ENCODE data around the gene TRAPPC14.
"Not testable (repeated sequence)": the region's sequence is repeated elsewhere in the genome, so short reads cannot be mapped to it uniquely, and the experiment has no call there.

Gene TRAPPC14

DNA sequence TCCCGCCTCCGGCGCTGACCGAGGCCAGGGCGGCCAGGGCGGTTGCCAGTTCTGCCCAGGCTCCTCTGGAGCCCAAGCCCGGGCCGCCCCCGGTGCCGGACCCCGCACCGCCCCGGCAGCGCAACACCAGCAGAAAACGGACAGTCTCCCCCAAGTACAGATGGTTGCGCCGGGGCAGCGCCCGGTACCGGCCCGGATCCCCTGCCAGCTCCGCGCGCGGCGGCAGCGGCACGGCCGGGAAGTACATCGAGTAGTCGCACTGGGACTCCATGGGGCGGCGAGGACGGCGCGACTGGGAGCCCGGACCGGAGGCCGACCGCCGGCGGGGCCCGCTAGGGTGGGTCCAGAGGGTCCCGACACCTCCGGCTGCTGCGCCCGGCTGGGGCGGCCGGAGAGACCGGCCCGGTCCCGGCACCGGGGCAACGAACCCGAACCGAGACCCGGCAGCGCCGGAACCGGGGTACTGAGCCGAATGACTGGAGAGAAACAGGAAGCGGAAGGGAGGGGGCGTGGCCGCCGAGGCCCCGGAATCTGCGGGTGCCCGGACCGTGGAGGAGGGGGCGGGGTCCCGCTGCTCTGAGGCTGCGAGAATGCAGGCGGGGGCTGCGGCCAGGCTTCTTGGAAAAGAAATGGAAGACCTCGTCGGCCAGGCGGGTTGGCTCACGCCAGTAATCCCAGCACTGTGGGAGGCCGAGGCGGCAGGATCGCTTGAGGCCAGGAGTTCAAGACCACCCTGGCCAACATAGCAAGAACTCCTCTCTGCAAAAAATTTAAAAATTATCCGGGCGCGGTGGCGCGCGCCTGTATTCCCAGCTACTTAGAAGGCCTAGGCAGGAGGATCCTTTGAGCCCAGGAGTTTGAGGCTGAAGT lies at the start of gene TRAPPC14:
Gene TRAPPC14, minus strand, starts transcription at position 495 of the 870 bp plus-strand sequence. Its CDS starts 224 bp downstream, at position 271.
- peak; percentile 89 for DNase-seq

DNA sequence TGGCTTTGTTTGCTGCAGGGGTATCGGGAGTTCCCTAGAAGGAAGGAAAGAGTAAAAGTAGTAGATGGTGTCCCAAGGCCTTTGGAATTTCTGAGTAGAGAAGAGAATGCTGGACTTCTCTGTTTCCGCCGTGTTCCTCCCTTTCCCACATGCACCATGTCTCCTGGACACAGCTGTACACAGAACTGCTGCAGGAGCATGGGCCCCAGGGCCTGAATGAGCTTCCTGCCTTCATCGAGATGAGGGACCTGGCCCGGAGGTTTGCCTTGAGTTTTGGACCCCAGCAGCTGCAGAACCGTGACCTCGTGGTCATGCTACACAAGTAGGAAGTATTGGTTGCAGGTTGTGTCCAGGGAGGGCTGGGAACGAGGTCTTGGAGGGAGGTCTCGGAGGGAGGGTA lies 45.9 kb upstream of the TRAPPC14 start:
- no peak for DNase-seq

DNA sequence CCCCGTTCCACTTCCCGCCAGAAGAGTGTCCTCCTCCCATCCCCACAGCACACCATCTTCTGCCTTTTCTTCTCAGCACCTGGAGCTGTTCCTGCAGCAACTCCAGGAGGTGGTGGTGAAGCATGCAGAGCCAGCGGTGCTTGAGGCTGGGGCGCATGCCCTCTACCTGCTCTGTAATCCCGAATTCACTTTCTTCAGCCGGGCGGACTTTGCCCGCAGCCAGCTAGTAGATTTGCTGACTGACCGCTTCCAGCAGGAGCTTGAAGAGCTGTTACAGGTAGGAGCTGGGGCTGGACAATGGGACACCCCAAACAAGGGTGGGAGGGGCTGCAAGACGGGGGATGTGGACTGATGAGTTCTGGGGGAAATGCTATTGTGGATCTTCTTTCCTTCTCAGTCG lies 42.2 kb upstream of the TRAPPC14 start:
- no peak for DNase-seq

DNA sequence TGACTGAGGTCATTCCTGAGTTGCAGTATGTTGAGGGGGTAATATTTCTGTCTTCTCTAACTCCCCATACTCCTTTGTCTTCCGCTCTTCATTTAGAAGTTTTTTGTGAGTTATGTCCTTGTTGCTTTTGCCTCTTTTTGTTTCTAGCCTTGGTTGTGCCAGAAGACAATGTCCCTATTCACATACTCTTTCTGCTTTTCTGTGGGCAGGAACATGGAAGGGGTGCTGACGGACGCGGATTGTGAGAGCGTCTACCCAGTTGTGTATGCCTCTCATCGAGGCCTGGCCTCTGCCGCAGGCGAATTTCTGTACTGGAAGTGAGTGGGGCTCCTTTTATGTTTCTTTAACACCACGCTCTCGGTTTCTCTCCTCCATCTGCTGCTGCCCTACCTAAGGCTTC lies 39.7 kb upstream of the TRAPPC14 start:
- DNase-seq, result no peak

GRCh38 chr7:100195901-100196322 lies 37.4 kb upstream of the TRAPPC14 start:
- not testable (repeated sequence) for DNase-seq

- no peak for DNase-seq
Observed at GRCh38 chr7:100195222-100195621, 36.7 kb upstream of the TRAPPC14 start.

DNA sequence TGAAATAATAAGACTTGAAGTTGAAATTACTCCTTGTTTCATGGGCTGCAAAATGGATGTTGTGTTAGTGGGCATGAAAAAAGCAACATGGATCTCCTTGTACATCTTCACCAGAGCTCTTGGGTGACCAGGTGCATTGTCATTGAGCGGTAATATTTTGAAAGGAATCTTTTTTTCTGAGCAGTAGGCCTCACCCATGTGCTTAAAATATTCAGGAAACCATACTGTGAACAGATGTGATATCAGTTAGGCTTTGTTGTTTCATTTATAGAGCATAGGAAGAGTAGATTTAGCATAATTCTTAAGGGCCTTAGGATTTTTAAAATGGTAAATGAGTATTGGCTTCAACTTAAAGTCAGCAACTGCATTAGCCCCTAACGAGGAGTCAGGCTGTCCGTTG lies 34.4 kb upstream of the TRAPPC14 start:
- no peak for DNase-seq

DNA sequence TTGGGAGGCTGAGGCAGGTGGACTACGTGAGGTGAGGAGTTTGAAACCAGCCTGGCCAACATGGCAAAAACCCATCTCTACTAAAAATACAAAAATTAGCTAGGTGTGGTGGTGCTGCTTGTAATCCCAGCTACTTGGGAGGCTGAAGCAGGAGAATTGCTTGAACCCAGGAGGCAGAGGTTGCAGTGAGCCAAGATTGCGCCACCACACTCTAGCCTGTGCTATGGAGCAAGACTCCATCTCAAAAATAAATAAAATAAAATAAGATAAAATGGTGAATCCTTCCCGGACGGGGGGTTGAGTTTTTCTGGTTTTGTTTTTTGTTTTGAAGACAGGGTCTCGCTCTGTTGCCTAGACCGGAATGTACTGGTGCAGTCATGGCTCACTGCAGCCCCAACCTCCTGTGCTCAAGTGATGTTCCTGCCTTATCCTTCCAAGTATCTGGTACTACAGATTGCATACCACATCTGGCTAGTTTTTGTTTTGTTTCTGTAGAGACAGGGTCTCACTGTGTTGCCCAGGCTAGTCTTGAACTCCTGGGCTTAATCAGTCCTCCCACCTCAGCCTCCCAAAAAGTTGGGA lies 33.8 kb upstream of the TRAPPC14 start:
- DNase-seq, result not testable (repeated sequence)

DNA sequence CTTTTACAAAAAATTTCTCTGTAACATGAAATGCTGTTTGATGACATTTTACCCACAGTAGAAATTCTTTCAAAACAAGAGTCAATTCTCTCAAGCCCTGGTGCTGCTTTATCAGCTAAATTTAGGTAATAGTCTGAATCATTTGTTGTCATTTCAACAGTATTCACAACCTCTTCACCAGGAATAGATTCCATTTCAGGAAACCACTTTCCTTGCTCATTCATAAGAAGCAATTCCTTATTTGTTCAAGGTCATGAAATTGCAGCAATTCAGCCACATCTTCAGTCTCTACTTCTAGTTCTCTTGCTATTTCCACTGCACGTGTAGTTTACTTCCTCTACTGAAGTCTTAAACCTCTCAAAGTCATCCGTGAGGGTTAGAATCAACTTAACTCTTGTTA lies 33.3 kb upstream of the TRAPPC14 start:
- no peak for DNase-seq

DNA sequence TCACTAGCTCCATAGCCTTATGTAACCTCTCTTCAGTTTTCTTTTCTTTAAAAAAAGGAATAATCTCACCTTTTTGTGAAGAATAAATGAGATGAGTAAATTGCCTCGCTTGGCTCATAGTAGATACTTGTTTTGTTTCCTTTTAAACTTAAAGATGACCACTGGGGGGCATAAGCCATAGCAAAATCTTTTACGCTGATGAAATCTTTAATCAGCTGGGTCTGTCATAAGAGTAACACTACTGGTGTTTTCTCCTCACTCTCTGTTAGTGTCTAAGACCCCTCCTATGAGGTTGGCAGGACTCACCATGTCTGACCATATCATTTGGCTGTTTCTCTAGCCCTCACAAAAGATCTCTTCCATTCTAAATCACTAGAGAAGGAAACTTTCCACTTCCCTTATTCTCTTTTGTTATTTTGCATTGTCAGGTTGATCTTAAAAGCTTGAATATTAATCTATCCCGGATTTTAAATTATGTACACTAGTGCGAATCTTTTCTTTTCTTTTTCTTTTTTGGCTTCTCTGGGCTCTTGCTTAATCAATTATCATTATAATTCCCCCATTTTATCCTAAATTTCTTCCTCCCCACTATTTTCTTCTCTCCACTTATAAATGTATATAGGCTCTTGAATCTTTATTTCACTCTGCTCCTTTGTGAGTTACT lies 31.7 kb upstream of the TRAPPC14 start:
- DNase-seq, result peak; percentile 43

DNA sequence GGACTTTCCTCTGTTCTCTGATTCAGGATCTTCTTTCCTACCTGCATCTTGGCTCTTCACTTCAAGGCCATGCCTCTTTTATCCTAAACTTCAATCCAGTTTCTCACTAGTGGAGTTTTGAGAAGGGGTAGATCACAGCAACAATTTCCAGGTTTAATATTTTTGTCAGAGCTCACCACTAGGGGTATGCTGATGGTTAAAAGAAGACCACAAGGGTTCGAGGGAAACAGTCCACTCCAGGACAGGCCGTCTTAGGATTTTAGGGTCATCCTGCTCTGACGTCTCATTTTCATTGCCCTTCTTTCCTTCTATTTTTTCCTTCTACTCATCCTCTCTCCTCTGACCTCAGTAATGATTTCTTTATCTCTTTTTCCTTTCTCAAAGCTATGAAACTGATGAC lies 30.5 kb upstream of the TRAPPC14 start:
- DNase-seq, result no peak

DNA sequence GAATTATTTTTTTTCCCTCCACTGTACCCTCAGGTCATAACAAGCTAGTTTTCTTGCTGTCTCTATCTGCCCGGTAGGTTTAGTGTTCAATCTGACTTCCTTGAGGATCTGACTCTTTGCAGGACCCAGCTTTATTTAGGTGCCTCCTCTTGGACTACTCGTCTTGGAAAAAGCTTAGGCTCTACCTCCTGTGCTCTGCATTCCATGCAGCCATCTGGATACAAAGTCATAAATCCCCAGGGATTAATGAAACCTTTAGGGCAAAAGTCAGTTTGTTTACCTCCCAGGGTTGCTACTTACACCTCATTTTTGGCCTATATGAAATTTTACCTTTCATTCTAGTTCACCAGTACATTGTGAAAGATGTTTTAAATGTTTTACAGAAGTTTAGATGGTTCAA lies 27.2 kb upstream of the TRAPPC14 start:
- DNase-seq, result peak; percentile 15

GRCh38 chr7:100183090-100183489 lies 24.6 kb upstream of the TRAPPC14 start:
- DNase-seq, result not testable (repeated sequence)

- DNase-seq, result not testable (repeated sequence)
Observed at GRCh38 chr7:100182616-100183015, 24.1 kb upstream of the TRAPPC14 start.

- not testable (repeated sequence) for DNase-seq
Observed at GRCh38 chr7:100180084-100180483, 21.6 kb upstream of the TRAPPC14 start.

- DNase-seq, result peak; percentile 92
Observed at GRCh38 chr7:100177045-100178001, 18.8 kb upstream of the TRAPPC14 start, which contains the start of the genes GPC2 and STAG3. Gene GPC2 (minus strand): TSS chr7:100177381. CDS start chr7:100177199, 182 bp downstream. Gene STAG3 (plus strand): TSS chr7:100177918. CDS start chr7:100180557, 2,639 bp downstream.

- DNase-seq, result peak; percentile 11
Observed at GRCh38 chr7:100176096-100177044, 17.8 kb upstream of the TRAPPC14 start.

GRCh38 chr7:100175296-100175935 lies 16.9 kb upstream of the TRAPPC14 start:
- no peak for DNase-seq

DNA sequence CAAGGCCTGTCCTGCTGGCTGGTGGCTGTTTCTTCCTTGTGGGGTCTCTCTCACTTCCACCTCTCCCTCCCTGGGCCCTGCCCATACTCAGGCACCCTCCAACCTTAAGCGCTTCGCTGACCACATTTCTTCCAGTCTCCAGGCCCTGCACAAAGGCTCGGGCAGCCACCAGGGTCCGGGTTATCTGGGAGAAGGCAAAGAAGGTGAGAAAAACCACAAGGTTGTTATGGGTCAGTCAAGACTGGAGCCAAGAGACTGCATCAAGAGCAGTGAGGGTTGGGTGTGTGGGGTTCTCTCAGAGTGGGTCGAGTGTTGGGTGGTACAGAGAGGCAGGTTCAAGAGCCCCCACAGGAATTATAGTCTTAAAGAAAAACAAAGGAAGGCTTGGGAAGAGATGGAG lies 16.1 kb upstream of the TRAPPC14 start:
- DNase-seq, result no peak

DNA sequence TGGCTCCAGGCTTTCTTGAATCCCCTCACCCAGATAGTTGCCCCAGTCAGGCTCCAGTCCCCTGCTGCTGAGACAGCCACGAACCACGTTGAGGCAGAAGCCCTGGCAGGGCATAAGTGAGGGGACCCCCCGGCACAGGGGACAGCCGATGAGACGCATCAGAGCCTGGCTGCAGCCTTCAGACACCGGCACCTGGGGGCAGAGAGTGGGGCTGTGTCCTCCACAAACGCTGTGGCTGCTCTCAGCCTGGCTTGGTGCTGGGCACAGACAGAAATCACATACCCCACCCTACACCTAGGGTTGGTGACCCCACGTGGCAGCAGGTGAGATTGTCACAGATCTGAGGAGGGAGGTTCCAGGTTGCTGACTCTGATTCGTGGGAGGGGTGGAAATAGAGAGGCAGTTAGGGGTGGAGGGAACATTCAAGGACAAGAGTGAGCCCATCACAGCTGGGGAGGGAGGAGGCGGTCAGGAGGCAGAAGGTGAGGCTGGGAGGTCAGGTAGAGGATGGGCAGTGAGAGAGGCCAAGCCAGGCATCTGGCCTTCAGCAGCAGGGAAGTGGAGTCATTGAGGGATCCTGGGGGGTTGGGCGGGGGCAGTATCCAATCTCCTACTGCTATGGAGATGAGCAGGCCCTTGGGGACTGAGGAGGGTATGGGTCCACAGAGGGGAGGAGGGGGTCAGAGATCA lies 15.4 kb upstream of the TRAPPC14 start:
- DNase-seq, result no peak

All from NCI-H69 (cell line).